Glutamatergic neuron (in vitro differentiated cells): ENCODE results near the gene ZCCHC7. TPM values are rescaled to one million over a fixed set of nuclear protein-coding genes. Genes with fewer than 3 reads are reported as not detected.

ENCODE experiments used
- DNase-seq: peaks from one replicate; pipeline ENCODE4 v3.0.0; 2022
- H3K27ac Mint-ChIP-seq: one replicate; pipeline ENCODE4 v1.8.0; 2020; ENCODE audit warnings: mild to moderate bottlenecking, mixed read lengths, inconsistent platforms; ENCODE audit not compliant: unreplicated experiment
- H3K27me3 Mint-ChIP-seq: one replicate; pipeline ENCODE4 v1.8.0; 2020; ENCODE audit warnings: mild to moderate bottlenecking, moderate library complexity, mixed read lengths, inconsistent platforms; ENCODE audit not compliant: unreplicated experiment
- H3K36me3 Mint-ChIP-seq: one replicate; pipeline ENCODE4 v1.8.0; 2020; ENCODE audit warnings: mild to moderate bottlenecking, mixed read lengths, inconsistent platforms; ENCODE audit not compliant: unreplicated experiment
- H3K4me1 Mint-ChIP-seq: one replicate; pipeline ENCODE4 v1.8.0; 2020; ENCODE audit warnings: mild to moderate bottlenecking, low read depth, mixed read lengths, inconsistent platforms; ENCODE audit not compliant: unreplicated experiment
- H3K4me3 Mint-ChIP-seq: one replicate; pipeline ENCODE4 v1.8.0; 2020; ENCODE audit warnings: mild to moderate bottlenecking, mixed read lengths, inconsistent platforms; ENCODE audit not compliant: unreplicated experiment
- H3K9me3 Mint-ChIP-seq: one replicate; pipeline ENCODE4 v1.8.0; 2020; ENCODE audit warnings: mild to moderate bottlenecking, moderate library complexity, mixed read lengths, inconsistent platforms; ENCODE audit not compliant: unreplicated experiment
- CTCF ChIP-seq: fragments of 200-600 bp; sonication (generic); IDR thresholded peaks from one replicate; pipeline ENCODE4 v1.5.0; 2021; ENCODE audit not compliant: partially characterized antibody, unreplicated experiment
- total RNA-seq: library from RNA; stranded (reverse); fragmentation: NEBNext Ultra II Directional; extraction: Animal tissue kit (Norgen Biotek cat#: 25700); gene quantifications from one replicate; pipeline ENCODE4 v1.2.1, GENCODE V29; 2021; ENCODE audit not compliant: unreplicated experiment

ZCCHC7 gene
- total RNA-seq, 1 donor from 2014 or later: 31.1 TPM

- peaks cover 7% of the 10 kb centered on the region for H3K36me3 Mint-ChIP-seq
- no peak overlapping the region for H3K4me3 Mint-ChIP-seq
- H3K4me1 Mint-ChIP-seq: peaks cover 6% of the 10 kb centered on the region
- H3K9me3 Mint-ChIP-seq: no peaks in the 10 kb centered on the region
- no peak for TF ChIP-seq CTCF
- no peak for DNase-seq
- peaks cover 3% of the 10 kb centered on the region for H3K27me3 Mint-ChIP-seq
- no peak overlapping the region for H3K27ac Mint-ChIP-seq
These were observed 264.9 kb downstream of the ZCCHC7 start for GRCh38 chr9:37385286-37385685.

- peaks cover 4% of the 10 kb centered on the region for H3K36me3 Mint-ChIP-seq
These were observed 266.6 kb downstream of the ZCCHC7 start for GRCh38 chr9:37386988-37387387.

GRCh38 chr9:37390759-37391158, 270.4 kb downstream of the ZCCHC7 start:
- H3K27me3 Mint-ChIP-seq: peaks cover 10% of the 10 kb centered on the region
- H3K4me3 Mint-ChIP-seq: no peak overlapping the region

More at GRCh38 chr9:37386988-37387387, 266.6 kb downstream of the ZCCHC7 start:
- Mint-ChIP-seq H3K9me3 (no peaks in the 10 kb centered on the region), H3K27me3 (peaks cover 3% of the 10 kb centered on the region), H3K27ac (no peak overlapping the region), H3K4me1 (peaks cover 6% of the 10 kb centered on the region), H3K4me3 (no peak overlapping the region)
- no peak for DNase-seq
- TF ChIP-seq CTCF: no peak

GRCh38 chr9:37392272-37392671, 271.9 kb downstream of the ZCCHC7 start:
- DNase-seq: no peak
- H3K27ac Mint-ChIP-seq: no peak overlapping the region
- H3K27me3 Mint-ChIP-seq: peaks cover 7% of the 10 kb centered on the region
- TF ChIP-seq CTCF: no peak
- no peaks in the 10 kb centered on the region for H3K36me3 Mint-ChIP-seq
- H3K4me1 Mint-ChIP-seq: peaks cover 20% of the 10 kb centered on the region
- H3K4me3 Mint-ChIP-seq: no peak overlapping the region
- H3K9me3 Mint-ChIP-seq: peaks cover 12% of the 10 kb centered on the region

More at GRCh38 chr9:37390759-37391158, 270.4 kb downstream of the ZCCHC7 start:
- Mint-ChIP-seq H3K9me3 (peaks cover 10% of the 10 kb centered on the region), H3K4me1 (peaks cover 17% of the 10 kb centered on the region), H3K36me3 (no peaks in the 10 kb centered on the region), H3K27ac (no peak overlapping the region)
- DNase-seq: no peak
- no peak for TF ChIP-seq CTCF

- peaks cover 7% of the 10 kb centered on the region for H3K27me3 Mint-ChIP-seq
- H3K4me1 Mint-ChIP-seq: peaks cover 20% of the 10 kb centered on the region
- DNase-seq: peak; percentile 51
- H3K27ac Mint-ChIP-seq: peak overlapping the region; percentile 95
- peak overlapping the region; percentile 66 for H3K4me3 Mint-ChIP-seq
- H3K9me3 Mint-ChIP-seq: peaks cover 14% of the 10 kb centered on the region
- TF ChIP-seq CTCF: no peak
- H3K36me3 Mint-ChIP-seq: no peaks in the 10 kb centered on the region
These were observed 274.9 kb downstream of the ZCCHC7 start for GRCh38 chr9:37395229-37395628.
